ENCODE data around the gene SORT1.
"Not testable (repeated sequence)": the region's sequence is repeated elsewhere in the genome, so short reads cannot be mapped to it uniquely, and the experiment has no call there.

Gene SORT1

GRCh38 chr1:109379422-109379821, 18.3 kb downstream of the SORT1 start:
- no peak for DNase-seq

GRCh38 chr1:109377698-109378097, 20.0 kb downstream of the SORT1 start:
- DNase-seq, result no peak

GRCh38 chr1:109373696-109374095, 24.0 kb downstream of the SORT1 start:
- not testable (repeated sequence) for DNase-seq

DNA sequence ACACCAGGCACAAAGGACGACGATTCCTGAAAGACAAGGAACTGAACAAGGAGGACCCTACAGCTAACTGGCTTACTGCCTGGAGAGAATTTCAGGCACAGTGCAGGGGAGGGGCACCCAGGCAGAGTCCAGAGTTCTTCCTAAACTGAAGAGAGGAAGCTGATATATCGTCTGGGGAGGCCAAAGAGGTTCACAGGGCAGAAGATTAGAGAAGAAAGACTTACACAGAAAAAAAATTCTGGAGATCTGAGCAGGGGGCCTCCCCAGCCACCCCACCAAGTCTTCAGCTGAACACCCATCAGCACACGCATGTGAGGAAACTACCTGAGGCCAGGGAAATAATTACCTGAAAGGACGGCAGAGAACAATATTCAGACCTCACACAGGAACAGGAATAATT, 24.6 kb downstream of the SORT1 start:
- no peak for DNase-seq

- no peak for DNase-seq
Observed at GRCh38 chr1:109372281-109372680, 25.4 kb downstream of the SORT1 start.

DNA sequence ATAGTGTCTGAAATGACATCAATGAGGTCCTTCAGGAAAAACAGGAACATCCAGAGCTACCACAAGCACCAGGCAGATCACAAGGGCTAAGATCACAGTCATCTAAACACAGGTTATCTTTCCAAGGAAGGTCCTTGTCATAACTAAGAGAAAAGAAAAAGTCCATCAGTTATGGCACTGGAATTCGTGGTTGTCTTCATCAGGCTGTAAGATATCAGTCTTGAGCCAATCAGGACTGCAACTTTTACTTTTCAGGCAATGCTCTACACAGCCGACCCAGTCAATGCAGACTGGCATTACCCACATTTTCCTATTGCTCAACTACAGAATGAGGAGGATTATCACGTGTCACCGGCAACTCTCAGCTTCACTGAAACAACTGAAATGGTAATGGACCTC, 26.4 kb downstream of the SORT1 start:
- no peak for DNase-seq

GRCh38 chr1:109370712-109371340, 26.9 kb downstream of the SORT1 start:
- no peak for DNase-seq

- no peak for DNase-seq
Observed at GRCh38 chr1:109369167-109369746, 28.5 kb downstream of the SORT1 start.

DNA sequence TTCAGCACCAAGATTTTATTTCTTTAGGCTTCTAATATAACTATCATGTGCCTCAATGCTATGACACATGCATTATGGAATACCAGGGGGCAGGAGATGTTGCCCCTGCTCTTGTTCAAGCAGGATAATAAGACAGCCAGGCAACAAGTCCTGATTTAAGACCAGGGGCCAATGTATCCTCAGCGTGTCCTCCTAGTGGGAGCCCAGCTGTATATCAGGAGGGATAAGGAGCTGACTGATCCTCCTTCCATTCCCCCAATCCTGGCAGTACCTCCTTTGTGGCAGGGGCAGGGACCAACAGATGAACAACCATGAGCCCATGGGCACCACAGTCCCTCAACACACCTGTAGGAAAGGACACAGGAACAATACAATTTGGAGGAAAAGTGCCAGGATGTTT, 29.3 kb downstream of the SORT1 start:
- no peak for DNase-seq

GRCh38 chr1:109367626-109368025, 30.1 kb downstream of the SORT1 start:
- DNase-seq, result no peak

- no peak for DNase-seq
Observed at GRCh38 chr1:109365642-109366204, 32.0 kb downstream of the SORT1 start.

DNA sequence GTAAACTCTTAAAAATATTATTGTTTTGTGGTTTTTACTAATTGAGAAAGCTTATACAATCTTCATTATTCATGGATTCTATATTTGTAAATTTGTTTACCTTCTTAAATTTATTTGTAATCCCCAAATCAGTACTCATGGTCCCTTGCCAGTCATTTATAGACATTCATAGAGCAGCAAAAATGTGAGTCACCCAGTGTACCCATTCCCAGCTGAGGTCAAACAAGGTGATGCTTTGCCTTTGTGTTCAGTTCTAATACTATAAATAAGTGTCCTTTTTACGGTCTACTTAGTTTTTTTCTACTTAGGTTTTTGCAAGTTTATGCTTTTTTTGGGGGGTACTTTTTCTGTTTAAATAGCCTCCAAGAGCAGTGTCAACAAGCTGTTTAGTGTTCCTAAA, 36.1 kb downstream of the SORT1 start:
- no peak for DNase-seq

- no peak for DNase-seq
Observed at GRCh38 chr1:109361069-109361468, 36.6 kb downstream of the SORT1 start.

GRCh38 chr1:109357616-109358015, 40.1 kb downstream of the SORT1 start:
- DNase-seq, result no peak

GRCh38 chr1:109356915-109357314, 40.8 kb downstream of the SORT1 start:
- no peak for DNase-seq

DNA sequence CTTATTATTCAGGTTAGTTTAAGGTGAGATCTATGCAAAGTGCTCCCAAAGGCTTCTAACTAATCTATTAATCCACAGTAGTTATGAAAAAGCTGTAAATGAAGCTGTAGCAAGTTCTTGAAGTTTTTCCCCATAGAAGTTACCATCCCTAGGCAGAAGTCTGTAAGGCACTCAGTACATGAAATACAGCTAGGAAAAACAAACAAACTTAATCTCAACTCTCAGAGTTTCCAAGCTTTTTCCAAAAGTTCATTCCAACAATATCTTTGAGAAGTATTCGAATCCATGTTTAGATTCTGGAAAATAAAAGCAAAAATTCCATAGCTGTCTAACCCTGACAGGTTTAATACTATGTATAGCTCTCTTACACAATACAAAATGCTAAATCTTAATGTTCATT, 41.2 kb downstream of the SORT1 start:
- no peak for DNase-seq

- DNase-seq, result no peak
Observed at GRCh38 chr1:109354929-109355328, 42.8 kb downstream of the SORT1 start.

DNA sequence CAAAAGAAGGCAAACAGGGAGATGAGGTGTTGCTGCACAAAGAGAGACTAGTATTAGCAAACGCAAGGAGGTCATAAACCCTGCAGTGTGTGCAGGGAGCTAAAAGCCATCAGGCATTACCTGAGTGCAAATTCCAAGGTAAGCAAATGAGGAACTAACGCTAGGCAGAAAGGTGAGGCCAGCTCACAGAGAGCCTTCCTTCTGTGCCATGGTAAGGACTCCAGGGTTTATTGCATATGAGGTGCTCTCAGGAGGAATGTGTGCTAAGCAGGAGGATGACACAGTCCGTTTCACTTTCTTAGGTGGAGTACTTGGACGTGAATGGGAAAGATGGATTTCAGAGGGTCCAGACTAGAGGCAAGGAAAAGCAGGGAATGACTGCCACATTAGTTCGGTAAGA, 46.3 kb downstream of the SORT1 start:
- no peak for DNase-seq

- DNase-seq, result no peak
Observed at GRCh38 chr1:109350655-109351054, 47.1 kb downstream of the SORT1 start.

GRCh38 chr1:109350182-109350581, 47.5 kb downstream of the SORT1 start:
- no peak for DNase-seq

DNA sequence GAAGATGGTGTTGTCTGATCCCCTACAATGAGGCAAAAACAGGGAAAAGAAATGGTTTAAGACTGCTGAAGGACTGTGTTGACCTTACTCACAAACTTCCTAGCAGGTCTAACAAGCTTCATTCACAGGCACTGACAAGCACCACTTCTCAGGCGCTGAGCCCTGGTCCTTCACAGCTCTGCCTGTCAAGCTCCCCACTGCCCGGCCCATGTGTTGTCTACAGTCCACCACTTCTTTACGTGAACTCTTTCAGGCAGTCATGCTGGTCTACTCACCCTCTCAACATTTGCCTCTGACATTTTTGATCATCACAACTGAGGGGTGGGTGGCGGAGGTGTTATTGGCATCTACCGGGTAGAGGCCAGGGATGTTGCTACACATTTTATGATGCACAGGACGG, 50.2 kb downstream of the SORT1 start:
- DNase-seq, result no peak

- DNase-seq, result no peak
Observed at GRCh38 chr1:109341944-109342930, 55.5 kb downstream of the SORT1 start.

GRCh38 chr1:109338608-109339007, 59.1 kb downstream of the SORT1 start:
- DNase-seq, result no peak

DNA sequence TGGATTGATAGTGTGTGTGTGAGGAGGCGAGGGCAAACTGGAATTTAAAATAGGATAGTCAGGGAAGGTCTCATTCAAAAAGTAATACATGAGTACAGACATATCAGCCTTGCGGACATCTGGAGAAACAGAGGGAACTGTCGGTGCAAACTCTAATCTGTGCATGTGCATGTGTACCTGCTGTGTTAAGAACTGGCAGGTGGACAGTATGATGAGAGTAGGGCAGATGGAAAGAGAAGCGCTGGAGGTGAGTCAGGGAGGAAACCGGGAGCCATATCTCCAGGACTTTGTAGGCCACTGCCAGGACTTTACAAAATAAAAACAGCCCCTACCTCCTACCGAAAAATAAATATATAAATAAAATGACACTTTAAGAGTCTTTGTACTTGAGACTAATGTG, 59.6 kb downstream of the SORT1 start:
- no peak for DNase-seq
